Thoracic aorta (tissue), 2 donors: ENCODE data around the gene CYP46A1. TPM values are rescaled to one million over a fixed set of nuclear protein-coding genes. Genes with fewer than 3 reads are reported as not detected.

Experiments
- ATAC-seq: fragments of 150-250 bp; one replicate; pipeline ENCODE4 v1.8.0; 2017; ENCODE audit warnings: low read depth; ENCODE audit not compliant: insufficient number of reproducible peaks, low FRiP score
- DNase-seq: peaks from one replicate; pipeline ENCODE4 v3.0.0-alpha.2; 2020; ENCODE audit warnings: low spot score
- H3K27ac ChIP-seq, 2 donors: fragments of 200-600 bp; sonication (generic); 1 replicate in 1 of 2; 2 replicates in 1 of 2; pipeline ENCODE4 v1.5.1; 2016; ENCODE audit warnings: mild to moderate bottlenecking in 2 of 2, moderate library complexity in 2 of 2
- H3K27me3 ChIP-seq: fragments of 200-600 bp; sonication (generic); replicated peaks from 2 replicates; pipeline ENCODE4 v1.6.0; 2016; ENCODE audit warnings: mild to moderate bottlenecking; ENCODE audit not compliant: insufficient read depth
- H3K36me3 ChIP-seq: fragments of 200-600 bp; sonication (generic); one replicate; pipeline ENCODE4 v1.5.1; 2016
- H3K4me1 ChIP-seq, 2 donors: fragments of 200-600 bp; sonication (generic); 1 replicate in 1 of 2; 2 replicates in 1 of 2; pipeline versions ENCODE4 v1.5.1 to v1.6.0; 2016; ENCODE audit warnings: low read depth in 2 of 2, mild to moderate bottlenecking in 1 of 2; ENCODE audit not compliant: control insufficient read depth in 1 of 2
- H3K4me3 ChIP-seq: fragments of 200-600 bp; sonication (generic); 2 replicates; pipeline ENCODE4 v1.5.1; 2016; ENCODE audit warnings: mild to moderate bottlenecking
- H3K9me3 ChIP-seq: fragments of 200-600 bp; sonication (generic); 2 replicates; pipeline ENCODE4 v1.5.1; 2016
- CTCF ChIP-seq: fragments of 200-600 bp; sonication (generic); IDR thresholded peaks from one replicate; pipeline ENCODE4 v1.5.1; 2019; ENCODE audit warnings: antibody characterized with exemption
- total RNA-seq, 2 donors: library from RNA; depleted of rRNA; stranded (reverse); fragments of >200 nt; gene quantifications; one replicate each; pipeline versions ENCODE4 v1.1.0 to v1.2.3, GENCODE V29; 2016

CYP46A1 gene
- total RNA-seq, 2 donors from 2014 or later, result 0.68 to 1.3 TPM

GRCh38 chr14:99677231-99678140, 6.6 kb upstream of the CYP46A1 start:
- Histone ChIP-seq H3K9me3 (peaks cover 7% of the 10 kb centered on the region), H3K36me3 (no peaks in the 10 kb centered on the region), H3K4me1 (no peaks in the 10 kb centered on the region), H3K27me3 (no peaks in the 10 kb centered on the region), H3K4me3 (no peak overlapping the region), H3K27ac (no peak overlapping the region)
- TF ChIP-seq CTCF, result no peak
- DNase-seq, result no peak
- no peak for ATAC-seq

GRCh38 chr14:99678198-99678597, 5.9 kb upstream of the CYP46A1 start:
- H3K4me1 ChIP-seq, result peaks cover 0 to 5% of the 10 kb centered on the region in 2 donors
- peaks cover 7% of the 10 kb centered on the region for H3K9me3 ChIP-seq
- no peak overlapping the region for H3K27ac ChIP-seq
- no peak overlapping the region for H3K4me3 ChIP-seq
- TF ChIP-seq CTCF, result no peak
- H3K36me3 ChIP-seq, result no peaks in the 10 kb centered on the region
- no peaks in the 10 kb centered on the region for H3K27me3 ChIP-seq
- ATAC-seq, result no peak
- no peak for DNase-seq

GRCh38 chr14:99679111-99679510, 5.0 kb upstream of the CYP46A1 start:
- peaks cover 7% of the 10 kb centered on the region for H3K9me3 ChIP-seq
- peaks cover 0 to 6% of the 10 kb centered on the region in 2 donors for H3K4me1 ChIP-seq
- no peaks in the 10 kb centered on the region for H3K36me3 ChIP-seq
- no peak overlapping the region for H3K27ac ChIP-seq
- no peak for DNase-seq
- H3K27me3 ChIP-seq, result no peaks in the 10 kb centered on the region
- TF ChIP-seq CTCF, result no peak
- H3K4me3 ChIP-seq, result no peak overlapping the region
- no peak for ATAC-seq

GRCh38 chr14:99679543-99679942, 4.6 kb upstream of the CYP46A1 start:
- no peak for TF ChIP-seq CTCF
- ATAC-seq (no peak), DNase-seq (no peak)
- Histone ChIP-seq H3K27ac (no peak overlapping the region), H3K4me1 (peaks cover 2 to 9% of the 10 kb centered on the region in 2 donors), H3K9me3 (peaks cover 7% of the 10 kb centered on the region), H3K4me3 (no peak overlapping the region), H3K27me3 (no peaks in the 10 kb centered on the region), H3K36me3 (no peaks in the 10 kb centered on the region)

- TF ChIP-seq CTCF, result no peak
- Histone ChIP-seq H3K36me3 (no peaks in the 10 kb centered on the region), H3K4me3 (no peak overlapping the region), H3K4me1 (peaks cover 3 to 12% of the 10 kb centered on the region in 2 donors), H3K9me3 (peaks cover 7% of the 10 kb centered on the region), H3K27me3 (no peaks in the 10 kb centered on the region), H3K27ac (no peak overlapping the region)
- no peak for DNase-seq
- no peak for ATAC-seq
Observed at GRCh38 chr14:99679996-99680395, 4.1 kb upstream of the CYP46A1 start.
